GM12878 (cell line): ENCODE data around the gene PPP1R14D.

ENCODE experiments used
- BHLHE40 ChIP-seq, 2 experiments: fragments of 450-650 bp in 1 of 2; IDR thresholded peaks; 2 replicates each; pipeline ENCODE4 v1.6.1; 2011 to 2017; ENCODE audit warnings: low read depth in 2 of 2, borderline replicate concordance in 1 of 2, improper control_type of control experiment in 1 of 2, low read length in 1 of 2, mild to moderate bottlenecking in 1 of 2
- CTCF ChIP-seq, 3 experiments: IDR thresholded peaks in 2 of 3; conservative IDR thresholded peaks in 1 of 3; 2 replicates each; pipeline ENCODE4 v1.5.1; 2011; ENCODE audit warnings: low read depth in 3 of 3, low read length in 3 of 3, mild to moderate bottlenecking in 3 of 3, control low read depth in 2 of 3, moderate library complexity in 2 of 3, inconsistent platforms in 1 of 3, mixed read lengths in 1 of 3; ENCODE audit not compliant: control insufficient read depth in 2 of 3, insufficient read depth in 1 of 3; ENCODE audit errors: extremely low read depth in 1 of 3
- E2F4 ChIP-seq: IDR thresholded peaks from 2 replicates; pipeline ENCODE4 v1.6.1; 2012; ENCODE audit warnings: low read depth, low read length, improper control_type of control experiment
- ESRRA ChIP-seq: IDR thresholded peaks from 2 replicates; pipeline ENCODE4 v1.6.1; 2012; ENCODE audit warnings: mild to moderate bottlenecking, low read length, improper control_type of control experiment
- EZH2 ChIP-seq: IDR thresholded peaks from 2 replicates; pipeline ENCODE4 v1.6.1; 2012; ENCODE audit warnings: low read depth, mild to moderate bottlenecking, control low read depth, inconsistent platforms, low read length, borderline replicate concordance; ENCODE audit not compliant: control insufficient read depth
- HDAC6 ChIP-seq: fragments of 200-600 bp; sonication (generic); IDR thresholded peaks from one replicate; pipeline ENCODE4 v1.8.0; 2017; ENCODE audit warnings: antibody characterized with exemption; ENCODE audit not compliant: unreplicated experiment
- MYC ChIP-seq: IDR thresholded peaks from 2 replicates; pipeline ENCODE4 v1.6.1; 2011; ENCODE audit warnings: mild to moderate bottlenecking, low read length, moderate library complexity, inconsistent platforms; ENCODE audit not compliant: insufficient read depth, insufficient replicate concordance, insufficient read length, severe bottlenecking
- RAD21 ChIP-seq: IDR thresholded peaks from 2 replicates; pipeline ENCODE4 v1.6.1; 2011; ENCODE audit warnings: mild to moderate bottlenecking, low read depth, low read length, moderate library complexity; ENCODE audit not compliant: insufficient read depth
- RFX5 ChIP-seq: IDR thresholded peaks from 2 replicates; pipeline ENCODE4 v1.6.1; 2011; ENCODE audit warnings: low read depth, low read length, improper control_type of control experiment
- SIN3A ChIP-seq: IDR thresholded peaks from 2 replicates; pipeline ENCODE4 v1.6.1; 2012; ENCODE audit warnings: low read depth, low read length, improper control_type of control experiment
- SUZ12 ChIP-seq: fragments of 200-600 bp; sonication (generic); IDR thresholded peaks from one replicate; pipeline ENCODE4 v1.6.1; 2018; ENCODE audit warnings: antibody characterized with exemption, mild to moderate bottlenecking; ENCODE audit not compliant: unreplicated experiment
- TAF1 ChIP-seq: IDR thresholded peaks from 2 replicates; pipeline ENCODE4 v1.6.1; 2011; ENCODE audit warnings: mild to moderate bottlenecking, low read depth, low read length, borderline replicate concordance

GRCh38 chr15:40787344-40787841 lies 41.1 kb downstream of the PPP1R14D start:
- no peak for TF ChIP-seq RFX5
- TF ChIP-seq E2F4 = no peak
- TF ChIP-seq SUZ12 = no peak
- no peak for TF ChIP-seq SIN3A
- no peak for TF ChIP-seq RAD21
- TF ChIP-seq TAF1 = no peak
- no peak for TF ChIP-seq MYC
- TF ChIP-seq HDAC6 = no peak
- no peak for TF ChIP-seq EZH2
- no peak for TF ChIP-seq BHLHE40 (IDR thresholded peaks at IDR 0.05; ENCODE audit: borderline replicate concordance in 1 of 2, low read depth in 2 of 2, low read length in 1 of 2)
- TF ChIP-seq ESRRA = no peak
- no peak for TF ChIP-seq CTCF (IDR thresholded peaks at IDR 0.05 in 2 of 3, conservative IDR thresholded peaks at IDR 0.05 in 1 of 3; ENCODE audit: control insufficient read depth in 2 of 3, extremely low read depth in 1 of 3, insufficient read depth in 1 of 3, low read depth in 3 of 3, low read length in 3 of 3)
